GM10266 (cell line): ENCODE data around the gene PARD3B.

ENCODE experiments used
- DNase-seq: peaks from one replicate; pipeline ENCODE4 v3.0.0; 2012; ENCODE audit errors: extremely low spot score
- CTCF ChIP-seq: IDR thresholded peaks from 2 replicates; pipeline ENCODE4 v1.5.1; 2012; ENCODE audit warnings: mild to moderate bottlenecking, low read depth; ENCODE audit not compliant: control insufficient read depth, insufficient read depth; ENCODE audit errors: missing control alignments

PARD3B gene

GRCh38 chr2:204574486-204574885 is 29.2 kb downstream of the PARD3B start:
- DNase-seq, result no peak
- no peak for TF ChIP-seq CTCF

- TF ChIP-seq CTCF, result no peak
- no peak for DNase-seq
Measured at GRCh38 chr2:204575463-204575862, 30.2 kb downstream of the PARD3B start.

- no peak for TF ChIP-seq CTCF
- DNase-seq, result no peak
Measured at GRCh38 chr2:204576362-204576979, 31.2 kb downstream of the PARD3B start.

- TF ChIP-seq CTCF, result no peak
- no peak for DNase-seq
Measured at GRCh38 chr2:204578928-204579598, 33.8 kb downstream of the PARD3B start.

DNA sequence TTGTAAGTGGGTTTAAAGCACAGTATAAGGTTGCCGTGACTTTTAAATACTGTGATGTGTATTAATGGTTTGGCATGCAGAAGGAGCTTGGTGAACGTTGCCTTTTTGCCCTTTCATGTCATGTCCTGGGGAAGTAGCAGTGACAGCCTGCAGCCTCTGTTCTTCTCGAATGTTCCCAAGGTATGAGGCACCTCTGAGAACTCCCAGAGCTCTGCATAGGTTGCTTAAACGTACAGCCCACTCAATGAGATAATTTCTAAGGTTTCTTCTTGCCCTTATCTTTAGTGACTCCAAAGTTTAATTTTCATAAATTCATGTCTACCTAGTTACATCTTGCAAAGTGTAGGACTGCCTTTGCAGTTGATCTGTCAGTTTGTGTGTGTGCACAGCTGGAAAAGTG is 36.7 kb downstream of the PARD3B start:
- no peak for TF ChIP-seq CTCF

GRCh38 chr2:204583773-204584172 is 38.5 kb downstream of the PARD3B start:
- TF ChIP-seq CTCF, result no peak
- DNase-seq, result no peak

More for the DNA sequence above, 36.7 kb downstream of the PARD3B start:
- no peak for DNase-seq

DNA sequence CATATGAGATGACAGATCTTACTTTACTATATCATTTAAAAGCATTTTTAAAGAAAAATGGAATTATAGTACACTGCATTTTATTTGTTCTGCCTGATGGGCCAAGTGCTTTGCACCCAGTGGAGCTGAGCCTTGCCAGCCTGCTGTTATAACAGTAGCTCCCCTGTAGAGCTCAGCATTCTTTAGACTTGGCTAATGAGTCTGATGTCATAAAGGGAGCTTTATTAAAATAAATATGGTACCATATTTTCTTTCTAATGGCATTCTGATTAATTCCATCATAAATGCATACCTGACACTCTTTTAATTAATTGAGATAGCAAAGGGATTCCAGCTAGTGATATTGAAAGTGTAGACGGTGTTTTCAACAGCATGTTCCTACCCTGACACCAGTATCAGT is 40.7 kb downstream of the PARD3B start:
- DNase-seq, result no peak
- no peak for TF ChIP-seq CTCF
